HepG2 (cell line): ENCODE measurements around the gene GDF15. TPM values are rescaled to one million over a fixed set of nuclear protein-coding genes. Genes with fewer than 3 reads are reported as not detected.

Source experiments
- ARID4A ChIP-seq: sonication (generic); formaldehyde crosslinking; IDR thresholded peaks from 2 replicates; pipeline ENCODE4 v1.5.0; 2020; ENCODE audit warnings: mild to moderate bottlenecking, missing genetic modification reagents, borderline replicate concordance
- CC2D1A ChIP-seq: sonication (generic); formaldehyde crosslinking; IDR thresholded peaks from 2 replicates; pipeline ENCODE4 v1.8.1; 2023; ENCODE audit warnings: mild to moderate bottlenecking, missing genetic modification reagents
- EEA1 ChIP-seq: sonication (generic); formaldehyde crosslinking; IDR thresholded peaks from 2 replicates; pipeline ENCODE4 v1.5.1; 2020; ENCODE audit warnings: mild to moderate bottlenecking, missing genetic modification reagents, borderline replicate concordance
- EZH2 ChIP-seq: conservative IDR thresholded peaks from 2 replicates; pipeline ENCODE4 v1.6.1; 2012; ENCODE audit warnings: mild to moderate bottlenecking, low read depth, low read length, moderate library complexity
- FOXA1 ChIP-seq, 2 experiments: fragments of 450-650 bp in 1 of 2; sonication (generic) in 1 of 2; formaldehyde crosslinking in 1 of 2; IDR thresholded peaks; 2 replicates each; pipeline versions ENCODE4 v1.4.0 to v1.6.1; 2016 to 2020; ENCODE audit warnings: missing genetic modification reagents in 1 of 2
- ISL2 ChIP-seq: sonication (generic); formaldehyde crosslinking; IDR thresholded peaks from 2 replicates; pipeline ENCODE4 v1.5.0; 2020; ENCODE audit warnings: missing genetic modification reagents
- KLF12 ChIP-seq: sonication (generic); formaldehyde crosslinking; IDR thresholded peaks from 2 replicates; pipeline ENCODE4 v1.4.0; 2020; ENCODE audit warnings: missing genetic modification reagents, borderline replicate concordance
- MATR3 ChIP-seq: sonication (generic); formaldehyde crosslinking; IDR thresholded peaks from 2 replicates; pipeline ENCODE4 v1.4.0; 2020; ENCODE audit warnings: missing genetic modification reagents
- MYC ChIP-seq: sonication (generic); formaldehyde crosslinking; IDR thresholded peaks from 2 replicates; pipeline ENCODE4 v1.9.0; 2021; ENCODE audit warnings: missing genetic modification reagents, borderline replicate concordance
- POLR2G ChIP-seq: fragments of 200-400 bp; formaldehyde crosslinking; IDR thresholded peaks from 2 replicates; pipeline ENCODE4 v1.6.1; 2018; ENCODE audit warnings: mild to moderate bottlenecking, low read depth, low read length, moderate library complexity
- ZBTB20 ChIP-seq: sonication (generic); formaldehyde crosslinking; IDR thresholded peaks from 2 replicates; pipeline ENCODE4 v1.8.1; 2023; ENCODE audit warnings: missing genetic modification reagents, low read depth, mild to moderate bottlenecking, borderline replicate concordance
- ZFP90 ChIP-seq: sonication (generic); formaldehyde crosslinking; IDR thresholded peaks from 2 replicates; pipeline ENCODE4 v1.8.0; 2022; ENCODE audit warnings: missing genetic modification reagents, mild to moderate bottlenecking, inconsistent platforms, borderline replicate concordance
- ZHX2 ChIP-seq, 2 experiments: sonication (generic) in 1 of 2; formaldehyde crosslinking in 1 of 2; IDR thresholded peaks; 2 replicates each; pipeline versions ENCODE4 v1.6.1 to v1.9.0; 2014 to 2022; ENCODE audit warnings: antibody characterized with exemption in 1 of 2, borderline replicate concordance in 1 of 2, inconsistent platforms in 1 of 2, low read depth in 1 of 2, missing genetic modification reagents in 1 of 2
- ZNF263 ChIP-seq: sonication (generic); formaldehyde crosslinking; IDR thresholded peaks from 2 replicates; pipeline ENCODE4 v1.4.0; 2020; ENCODE audit warnings: missing genetic modification reagents
- polyA plus RNA-seq, 8 experiments: library from polyadenylated mRNA; depleted of rRNA in 3 of 8; stranded (reverse) in 7 of 8; unstranded in 1 of 8; fragments of >200 nt; fragmentation: Illumina TruSeq in 4 of 8; extraction: Trizol in 4 of 8; gene quantifications; 2 replicates each; pipeline versions ENCODE4 v1.2.1 to v1.2.3, GENCODE V29; 2011 to 2016; ENCODE audit warnings: low read depth in 4 of 8, missing spikeins in 1 of 8, mixed read lengths in 1 of 8; ENCODE audit not compliant: insufficient read depth in 1 of 8
- total RNA-seq, 5 experiments: library from RNA; depleted of rRNA; stranded (reverse); fragments of >200 nt; fragmentation: Illumina TruSeq; extraction: Trizol; gene quantifications; 2 replicates each; pipeline ENCODE4 v1.2.3, GENCODE V29; 2016; ENCODE audit warnings: low read depth in 1 of 5

The GDF15 gene
- total and polyA plus RNA-seq, 2 of the 13 experiments (the other 11 are each of a cell fraction or from before 2014, with no cell fraction given) = 146 to 422 TPM

- TF ChIP-seq ARID4A (CRISPR knock-in tag) = peak; percentile 77; the same call in 1 of the 2 replicates
- no peak for TF ChIP-seq ZBTB20 (CRISPR knock-in tag)
- TF ChIP-seq ZHX2 (IDR thresholded peaks at IDR 0.05; ENCODE audit: low read depth) = peak; percentile 26; the same call in 1 of the 2 replicates
- TF ChIP-seq ZHX2 (CRISPR knock-in tag; IDR thresholded peaks at IDR 0.05; ENCODE audit: borderline replicate concordance) = no peak
- TF ChIP-seq POLR2G = peak; percentile 85
- TF ChIP-seq MATR3 (CRISPR knock-in tag) = no peak
- no peak for TF ChIP-seq CC2D1A
- no peak for TF ChIP-seq FOXA1 (IDR thresholded peaks at IDR 0.05)
- peak; percentile 5; the same call in 1 of the 2 replicates for TF ChIP-seq FOXA1 (CRISPR knock-in tag; IDR thresholded peaks at IDR 0.05)
- no peak for TF ChIP-seq KLF12 (CRISPR knock-in tag)
- peak; percentile 92 for TF ChIP-seq MYC (CRISPR knock-in tag)
- TF ChIP-seq ZFP90 (CRISPR knock-in tag) = peak; percentile 66; the same call in 1 of the 2 replicates
- peak; percentile 56; the same call in 1 of the 2 replicates for TF ChIP-seq ISL2
- no peak for TF ChIP-seq EZH2
- no peak; the same call in 1 of the 2 replicates for TF ChIP-seq EEA1 (CRISPR knock-in tag)
- TF ChIP-seq ZNF263 = peak; percentile 63
These were observed 11.9 kb upstream of the GDF15 start (continued) for GRCh38 chr19:18373892-18374629.
